GOT3 (cell line): ENCODE measurements around the gene MAEA.

Experiments
- DNase-seq: peaks from one replicate; lab custom pipeline; 2025; ENCODE audit warnings: mixed read lengths; lab: John Stamatoyannopoulos, UW

Gene MAEA

DNA sequence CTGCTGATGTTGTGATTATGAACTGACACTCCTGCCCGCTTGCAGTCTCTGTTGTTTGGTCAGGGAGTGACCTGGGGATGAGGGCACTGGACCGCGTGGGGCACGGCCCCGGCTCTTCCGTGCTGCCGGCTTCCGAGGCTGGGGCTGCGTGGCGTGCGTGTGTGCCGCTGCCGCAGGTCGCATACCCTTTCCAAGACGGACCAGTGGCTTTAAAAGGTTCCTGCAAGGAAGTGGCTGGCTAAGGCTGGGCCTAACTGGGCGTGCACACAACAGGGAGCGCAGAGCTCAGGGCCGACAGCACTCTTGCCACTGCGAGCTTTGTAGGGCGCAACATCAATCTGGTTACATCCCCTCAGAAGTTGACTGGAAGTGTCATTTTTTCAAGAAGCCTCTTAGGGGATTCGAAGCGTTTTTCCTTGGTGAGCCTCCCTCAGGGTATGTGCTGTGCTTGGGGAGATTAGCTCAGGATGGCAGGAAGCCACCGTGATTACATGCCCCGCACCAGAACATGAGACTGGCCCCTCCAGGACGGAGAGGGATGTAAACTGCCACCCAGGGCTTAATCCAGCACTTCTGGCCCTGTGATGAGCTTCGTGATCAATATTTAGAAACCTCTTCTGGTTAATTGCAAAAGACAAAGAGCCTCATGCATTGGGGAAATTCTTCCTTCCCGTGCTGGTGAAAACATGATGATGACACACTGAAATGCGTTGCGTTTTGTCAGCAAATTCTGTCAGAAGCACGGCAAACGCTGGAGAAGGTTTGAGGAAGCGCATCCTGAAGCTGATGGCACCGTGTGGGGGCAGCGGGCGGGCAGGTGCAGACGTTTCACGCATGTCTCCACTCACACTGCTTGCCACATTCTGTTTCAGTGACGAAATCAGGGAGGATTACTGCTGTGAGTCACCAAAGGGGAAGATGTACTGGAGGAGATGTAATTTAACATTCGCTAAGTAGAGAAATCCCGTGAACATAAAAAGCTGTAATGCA, 11.1 kb downstream of the MAEA start:
- no peak for DNase-seq

- no peak for DNase-seq
Observed at GRCh38 chr4:1302159-1302558, 12.5 kb downstream of the MAEA start.

DNA sequence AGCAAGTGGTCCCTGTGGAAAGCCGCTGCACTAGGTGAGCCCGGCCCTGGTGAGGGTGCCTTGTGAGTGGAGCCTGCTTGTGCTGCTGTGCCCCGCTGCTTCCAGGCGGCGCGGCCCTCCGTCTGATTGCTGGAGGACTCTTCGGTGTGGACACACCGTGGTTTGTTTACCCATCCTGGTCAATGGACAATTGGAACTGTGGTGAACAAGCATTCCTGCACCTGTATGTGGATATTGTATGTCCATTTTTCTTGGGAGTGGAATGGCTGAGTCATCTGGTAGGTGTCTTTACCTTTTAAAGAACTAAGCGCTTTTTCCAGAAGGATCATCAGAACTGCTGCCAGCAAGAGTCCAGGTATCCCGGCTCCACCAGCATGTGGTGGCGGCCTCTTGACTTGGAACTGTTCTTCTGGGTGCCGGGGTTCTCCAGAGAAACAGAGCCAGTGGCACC, 15.6 kb downstream of the MAEA start:
- DNase-seq, result no peak

DNA sequence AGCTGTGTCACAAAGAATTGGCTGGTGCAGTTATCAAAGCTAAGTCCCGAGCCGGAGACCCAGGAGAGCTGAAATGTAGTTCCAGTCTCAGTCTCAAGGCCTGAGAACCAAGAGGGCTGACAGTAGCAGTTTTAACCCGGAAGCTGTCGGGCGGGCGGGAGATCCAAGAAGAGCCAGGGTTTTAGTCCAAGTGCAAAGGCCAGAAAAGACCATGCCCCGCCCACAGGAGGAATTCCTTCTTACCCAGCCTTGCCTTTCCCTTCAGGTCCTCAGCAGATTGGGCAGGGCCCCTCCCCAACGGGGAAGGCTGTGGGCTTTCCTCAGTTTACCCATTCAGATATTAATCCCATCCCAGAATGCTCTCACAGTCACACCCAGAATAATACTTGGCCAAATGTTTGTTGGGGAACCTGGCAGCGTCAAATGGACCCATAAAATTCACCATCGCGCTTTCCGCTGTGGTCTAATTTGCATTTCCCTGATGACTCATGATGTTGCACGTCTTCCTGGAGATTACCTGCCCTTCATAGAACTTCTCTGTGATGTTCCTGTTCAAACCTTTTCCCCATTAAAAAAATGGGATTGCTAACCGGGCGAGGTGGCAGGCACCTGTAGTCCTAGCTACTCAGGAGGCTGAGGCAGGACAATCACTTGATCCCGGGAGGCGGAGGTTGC, 16.2 kb downstream of the MAEA start:
- no peak for DNase-seq

DNA sequence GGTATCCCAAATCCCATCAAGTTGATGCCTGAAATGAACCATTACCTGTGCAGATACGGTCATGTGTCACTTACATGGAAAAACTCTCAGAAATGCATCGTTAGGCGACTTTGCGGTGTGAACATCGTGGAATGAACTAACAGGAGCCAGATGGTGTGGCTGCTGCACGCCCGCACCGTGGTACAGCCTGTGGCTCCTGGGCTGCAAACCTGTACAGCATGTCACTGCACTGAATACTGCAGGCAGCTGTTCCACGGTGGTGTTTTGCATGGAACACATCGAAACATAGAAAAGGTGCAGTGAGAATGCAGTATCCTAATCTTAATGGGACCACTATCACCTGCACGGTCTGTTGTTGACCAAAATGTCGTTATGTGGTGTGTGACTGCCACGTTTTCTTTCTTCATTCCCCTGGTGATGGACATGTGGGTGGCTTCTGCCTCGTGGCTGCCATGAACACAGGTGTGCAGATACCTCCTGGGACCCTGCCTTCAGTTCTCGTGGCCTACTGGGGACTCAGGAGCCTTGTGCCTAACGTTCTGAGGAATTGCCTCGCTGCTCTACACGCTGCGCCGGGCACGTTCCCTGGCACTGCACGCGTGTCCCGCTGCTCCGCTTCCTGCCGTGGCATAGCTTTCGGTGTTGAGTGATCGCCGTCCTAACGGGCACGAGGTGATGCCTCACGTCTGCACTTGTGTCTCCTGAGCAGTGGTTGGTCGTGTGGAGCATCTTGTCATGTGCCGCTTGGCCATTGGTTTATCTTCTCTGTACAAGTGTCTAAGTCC, 18.5 kb downstream of the MAEA start:
- no peak for DNase-seq

DNA sequence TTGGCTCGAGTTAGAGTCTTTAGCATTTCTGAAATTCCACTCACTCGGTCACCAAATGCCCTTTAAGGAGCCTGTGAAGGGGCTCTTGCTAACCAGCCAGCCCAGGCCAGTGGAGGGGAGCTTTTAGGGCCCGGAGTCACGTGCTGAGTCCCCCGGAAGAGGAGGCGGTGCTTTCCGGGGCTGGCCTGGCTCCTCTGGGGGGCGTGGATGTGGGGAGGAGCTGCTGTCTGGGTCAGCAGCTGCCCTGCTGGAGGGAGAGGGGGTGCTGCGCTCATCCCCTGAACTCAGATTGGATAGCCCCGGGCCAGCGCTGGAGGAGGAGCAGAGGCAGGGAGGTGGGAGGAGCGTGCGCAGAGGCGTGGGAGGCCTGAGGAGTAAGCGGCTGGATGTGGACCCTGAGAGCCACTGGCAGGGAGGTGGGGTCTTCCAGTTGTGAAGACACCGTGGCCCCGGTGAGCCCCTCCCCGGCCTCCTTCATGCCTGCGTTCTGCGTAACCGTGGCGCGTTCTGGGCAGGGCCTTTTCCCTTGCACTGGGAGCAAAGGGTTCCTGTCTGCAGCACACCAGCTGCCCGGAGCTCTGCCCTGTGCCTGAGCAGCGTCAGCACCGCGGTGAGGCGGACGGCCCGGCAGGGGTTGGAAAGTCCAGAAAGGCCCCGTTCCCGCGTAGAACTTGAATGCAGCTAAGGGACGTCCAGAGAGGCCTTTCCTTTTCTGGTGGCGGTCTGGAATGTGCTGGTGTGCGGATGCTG, 19.7 kb downstream of the MAEA start:
- DNase-seq, result peak; percentile 64

- no peak for DNase-seq
Observed at GRCh38 chr4:1310031-1310795, 20.5 kb downstream of the MAEA start.

GRCh38 chr4:1310796-1311631, 21.3 kb downstream of the MAEA start:
- DNase-seq, result no peak

- no peak for DNase-seq
Observed at GRCh38 chr4:1312821-1313640, 23.3 kb downstream of the MAEA start.

DNA sequence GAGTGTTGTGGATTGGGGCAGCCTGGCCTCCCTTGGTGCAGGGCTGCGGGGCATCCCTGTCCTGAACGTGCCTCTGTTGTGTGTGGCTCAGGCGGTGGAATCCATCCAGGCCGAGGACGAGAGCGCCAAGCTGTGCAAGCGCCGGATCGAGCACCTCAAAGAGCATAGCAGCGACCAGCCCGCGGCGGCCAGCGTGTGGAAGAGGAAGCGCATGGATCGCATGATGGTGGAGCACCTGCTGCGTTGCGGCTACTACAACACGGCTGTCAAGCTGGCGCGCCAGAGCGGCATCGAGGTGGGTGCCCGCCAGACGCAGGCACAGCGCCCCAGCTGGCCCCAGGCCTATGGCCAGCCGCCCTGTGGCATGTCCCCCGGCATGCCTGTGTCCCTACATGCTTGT, 25.6 kb downstream of the MAEA start:
- DNase-seq, result no peak

DNA sequence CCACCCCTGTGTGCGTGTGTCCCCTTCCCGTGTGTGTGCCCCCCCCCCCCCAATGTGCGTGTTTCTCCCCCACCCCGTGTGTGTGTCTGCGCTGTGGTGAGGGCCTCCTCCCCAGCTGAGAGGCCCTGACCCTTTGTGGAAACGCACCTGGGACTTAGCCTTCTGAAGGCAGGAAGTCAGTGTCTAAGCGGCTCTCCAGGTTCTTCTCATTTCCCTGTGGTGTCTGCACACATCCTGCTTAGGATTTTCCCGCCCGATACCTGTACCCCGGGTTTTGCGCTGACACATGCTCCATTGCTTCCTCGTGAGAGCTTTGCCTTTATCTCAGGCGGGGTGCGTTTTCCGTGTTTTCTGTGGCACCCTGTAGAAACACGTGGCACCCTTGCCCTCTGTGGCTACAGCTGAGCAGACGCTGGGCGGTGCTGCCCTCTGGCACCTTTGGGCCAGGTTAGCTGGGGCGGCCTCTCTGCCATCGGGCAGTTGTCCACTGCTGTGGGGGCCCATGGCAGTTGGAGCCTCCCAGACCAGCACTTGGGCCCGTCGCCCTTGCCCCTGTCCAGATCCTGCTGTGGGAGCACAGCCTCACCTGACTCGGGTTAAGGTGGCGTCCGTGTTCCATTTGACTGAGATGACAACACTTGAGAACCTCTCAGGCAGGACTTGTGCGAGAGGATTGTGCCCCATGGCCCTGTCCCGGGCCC, 26.3 kb downstream of the MAEA start:
- DNase-seq, result no peak

DNA sequence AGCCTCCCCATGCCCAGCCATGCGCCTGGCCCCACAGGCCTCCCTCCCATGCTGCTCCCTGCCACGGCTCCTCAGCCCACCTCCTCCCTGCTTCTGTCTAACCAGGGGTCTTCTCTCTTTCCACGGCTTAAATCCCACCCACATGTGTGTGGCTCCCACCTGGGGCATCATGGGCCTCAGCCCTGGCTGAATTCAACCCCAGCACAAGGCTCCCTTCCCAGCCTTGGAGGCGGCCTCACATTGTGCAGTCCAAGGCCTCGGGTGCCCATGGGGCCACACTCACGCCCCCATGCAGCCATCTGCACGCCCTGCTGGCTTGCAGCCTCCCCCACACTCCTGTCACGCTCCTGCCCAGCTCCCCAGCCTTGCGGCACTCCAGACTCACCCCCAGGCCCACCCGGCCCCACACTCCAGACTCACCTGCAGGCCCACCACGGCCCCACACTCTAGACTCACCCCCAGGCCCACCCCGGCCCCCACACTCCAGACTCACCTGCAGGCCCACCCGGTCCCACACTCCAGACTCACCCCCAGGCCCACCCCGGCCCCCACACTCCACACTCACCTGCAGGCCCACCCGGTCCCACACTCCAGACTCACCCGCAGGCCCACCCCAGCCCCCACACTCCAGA, 27.0 kb downstream of the MAEA start:
- DNase-seq, result no peak

DNA sequence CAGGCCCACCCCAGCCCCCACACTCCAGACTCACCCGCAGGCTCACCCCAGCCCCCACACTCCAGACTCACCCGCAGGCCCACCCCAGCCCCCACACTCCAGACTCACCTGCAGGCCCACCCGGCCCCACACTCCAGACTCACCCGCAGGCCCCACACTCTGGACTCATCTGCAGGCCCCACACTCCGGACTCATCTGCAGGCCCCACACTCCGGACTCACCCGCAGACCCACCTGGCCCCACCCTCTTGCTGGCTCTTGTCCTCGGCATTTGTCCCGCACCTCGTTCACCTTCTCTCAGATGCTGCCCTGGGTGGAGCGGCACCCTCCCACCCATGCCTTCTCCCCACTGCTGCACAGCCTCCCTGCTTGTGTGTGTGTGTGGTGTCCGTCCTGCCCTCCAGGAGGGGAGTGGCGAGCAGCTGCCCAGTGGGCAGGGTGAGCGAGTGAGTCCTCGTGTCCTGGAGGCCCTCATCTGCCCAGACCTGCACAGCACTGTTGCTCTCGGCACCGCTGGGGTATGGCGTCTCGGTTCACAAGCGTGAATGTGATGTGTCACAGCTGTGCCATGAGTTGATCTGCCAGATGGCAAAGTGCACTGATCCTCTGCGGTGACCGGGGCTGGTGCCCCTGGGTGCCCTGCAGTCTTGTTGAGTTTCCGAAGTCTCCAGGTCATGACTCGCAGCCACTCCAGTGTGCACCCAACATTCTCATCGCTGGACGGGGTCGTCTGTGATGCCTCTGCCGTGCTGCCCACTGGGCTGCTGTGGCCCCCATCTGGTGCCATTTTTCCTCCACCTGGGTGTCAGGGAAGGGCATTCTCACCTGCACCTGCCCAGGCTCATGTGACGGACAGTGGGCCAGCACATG, 27.7 kb downstream of the MAEA start:
- no peak for DNase-seq

GRCh38 chr4:1318046-1318375, 28.3 kb downstream of the MAEA start:
- DNase-seq, result no peak

DNA sequence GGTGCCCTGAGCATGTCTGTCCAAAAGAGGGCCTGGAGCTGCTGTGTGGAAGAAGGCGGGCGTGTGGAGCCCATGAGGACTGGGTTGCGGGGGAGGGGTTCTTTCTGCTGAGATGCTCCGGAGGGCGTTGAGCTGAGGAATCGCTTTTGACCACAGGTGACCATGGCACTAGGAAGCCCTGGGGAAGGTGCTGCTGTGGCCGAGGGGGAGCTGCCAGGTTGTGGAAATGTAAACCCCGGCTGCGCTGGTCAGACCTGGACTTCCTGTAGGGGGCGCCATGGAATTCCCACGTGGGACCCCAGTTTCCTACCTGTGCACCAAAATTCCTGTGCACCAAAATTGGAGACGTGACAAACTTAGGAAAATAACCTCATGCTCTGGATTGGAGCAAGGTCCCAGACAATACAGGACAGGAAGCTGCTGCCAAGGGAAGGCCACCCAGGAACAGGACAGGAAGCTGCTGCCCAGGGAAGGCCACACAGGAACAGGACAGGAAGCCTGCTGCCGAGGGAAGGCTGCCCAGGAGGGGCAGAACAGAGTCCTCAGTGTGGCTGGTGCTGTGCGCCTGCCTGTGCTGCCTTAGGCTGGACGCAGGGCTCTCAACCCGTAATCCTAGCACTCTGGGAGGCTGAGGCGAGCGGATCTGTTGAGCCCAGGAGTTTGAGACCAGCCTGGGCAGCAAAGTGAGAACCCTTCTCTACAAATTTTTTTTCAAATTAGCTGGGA, 29.0 kb downstream of the MAEA start:
- no peak for DNase-seq

DNA sequence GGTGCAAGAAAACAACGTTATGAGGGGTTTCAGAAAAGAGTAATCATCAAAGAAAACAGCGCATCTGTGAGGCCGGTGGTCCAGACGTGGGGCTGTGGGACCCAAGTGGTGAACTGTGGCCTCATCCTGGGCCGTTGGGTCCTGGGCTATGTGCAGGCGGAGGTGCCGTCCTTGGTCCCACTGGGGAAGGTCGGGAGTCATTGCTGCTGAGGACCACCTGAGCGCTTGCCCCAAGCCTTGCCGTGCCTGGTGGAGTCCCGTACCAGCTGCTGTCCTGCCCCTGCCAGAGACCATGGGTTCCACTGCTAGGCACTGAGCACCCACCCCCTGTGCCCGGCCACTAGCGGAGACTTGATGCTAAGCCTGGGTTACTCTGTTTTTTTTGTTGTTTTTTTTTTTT, 31.8 kb downstream of the MAEA start:
- DNase-seq, result no peak
